T1000 (cell line): ENCODE results near the gene NES.
A peak's percentile ranks its signal among the peaks of the same experiment; 100 is the strongest.

Experiments used
- DNase-seq: peaks from one replicate; lab custom pipeline; 2025; ENCODE audit warnings: mixed read lengths; lab: John Stamatoyannopoulos, UW

Gene NES

GRCh38 chr1:156676820-156677615 is at the start of gene NES:
Gene NES (minus strand): TSS chr1:156677407. CDS start chr1:156677264, 143 bp downstream.
- no peak for DNase-seq

- no peak for DNase-seq
These were observed 49.5 kb upstream of the NES start for GRCh38 chr1:156726549-156727226.

DNA sequence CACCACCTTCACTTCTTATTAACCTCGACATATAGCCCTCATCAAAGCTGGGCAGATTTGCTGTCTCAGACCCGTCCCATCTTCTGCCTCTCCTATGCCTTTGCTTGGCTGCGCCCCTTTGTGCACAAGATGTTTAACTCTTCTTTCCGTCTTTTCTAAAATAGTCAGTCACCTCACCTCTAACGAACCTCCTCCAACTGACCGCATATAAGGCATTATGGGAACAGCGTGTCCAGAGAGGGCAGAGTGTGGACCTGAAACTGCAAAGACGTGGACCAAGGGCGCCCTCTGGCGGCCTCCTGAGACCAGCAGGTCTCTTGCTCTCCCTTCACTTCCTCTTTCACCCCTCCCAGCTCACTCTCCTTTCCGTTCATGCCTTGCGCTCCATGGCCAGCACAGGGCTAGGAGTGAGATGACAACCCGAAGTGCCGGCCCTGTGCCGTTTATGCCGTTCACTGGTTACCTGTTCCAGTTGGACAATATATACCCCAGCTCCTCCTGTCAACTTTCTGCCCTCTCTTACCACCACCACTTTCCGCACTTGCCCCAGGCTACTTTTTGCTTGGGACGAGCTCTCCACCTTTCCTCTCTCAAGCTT is 48.6 kb upstream of the NES start:
- peak; percentile 65 for DNase-seq

DNA sequence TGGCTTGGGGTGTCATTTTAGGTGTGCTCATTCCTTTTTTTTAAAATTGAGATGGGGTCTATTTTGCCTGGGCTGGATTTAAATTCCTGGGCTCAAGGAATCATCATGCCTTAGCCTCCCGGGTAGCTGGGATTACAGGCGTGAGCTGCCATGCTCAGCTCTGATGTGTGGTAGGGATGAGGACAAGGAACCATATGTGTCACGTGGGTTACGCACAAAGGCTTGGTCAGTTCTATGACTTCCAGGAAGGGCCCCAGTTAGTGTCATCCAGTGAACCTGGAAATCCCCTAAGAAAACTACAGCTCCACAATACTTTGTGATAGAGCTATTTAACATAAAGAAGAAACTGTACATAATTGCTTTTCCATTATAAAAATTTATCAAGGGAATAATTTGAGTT is 44.3 kb upstream of the NES start:
- no peak for DNase-seq

GRCh38 chr1:156721131-156721530 is 43.9 kb upstream of the NES start:
- DNase-seq, result no peak

GRCh38 chr1:156717351-156717750 is 40.1 kb upstream of the NES start:
- no peak for DNase-seq

DNA sequence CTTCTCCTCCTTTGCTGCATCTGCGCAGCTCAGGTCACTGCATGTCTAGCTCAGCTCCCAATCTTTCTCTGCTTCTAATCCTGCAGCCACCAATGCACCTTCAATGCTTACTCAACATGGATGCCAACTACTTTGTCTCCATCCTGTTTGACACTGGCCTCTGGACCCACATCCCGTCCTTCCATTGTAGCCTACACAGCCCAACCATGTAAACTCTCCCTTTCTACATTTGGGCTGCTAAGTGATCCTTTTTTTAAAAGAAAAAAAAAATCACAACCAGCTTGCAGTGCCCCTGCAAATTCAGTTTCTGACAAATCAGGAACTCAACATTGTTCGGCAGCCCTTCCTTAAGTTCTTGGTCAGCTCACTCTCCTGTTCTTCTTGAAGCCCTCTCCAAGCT is 37.6 kb upstream of the NES start:
- no peak for DNase-seq

DNA sequence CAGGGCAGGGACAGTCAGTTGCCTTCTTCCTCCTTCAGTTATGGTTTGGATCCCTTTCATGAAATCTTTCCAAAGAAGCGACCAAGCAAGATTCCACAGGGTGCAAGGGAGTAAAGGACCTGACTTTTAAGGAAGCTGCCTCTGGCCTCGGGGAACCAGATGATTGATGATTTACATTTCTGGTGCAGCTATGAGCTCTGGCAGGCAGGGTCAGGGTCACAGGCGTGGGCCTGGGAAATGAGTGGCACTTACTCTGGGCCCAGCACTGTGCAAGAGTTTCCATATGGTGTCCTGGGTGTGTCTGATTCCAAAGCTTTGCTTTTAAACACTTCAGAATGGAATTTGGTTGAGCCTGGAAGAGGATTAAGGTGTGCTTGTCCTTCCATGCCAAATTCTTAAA is 35.4 kb upstream of the NES start:
- DNase-seq, result no peak

DNA sequence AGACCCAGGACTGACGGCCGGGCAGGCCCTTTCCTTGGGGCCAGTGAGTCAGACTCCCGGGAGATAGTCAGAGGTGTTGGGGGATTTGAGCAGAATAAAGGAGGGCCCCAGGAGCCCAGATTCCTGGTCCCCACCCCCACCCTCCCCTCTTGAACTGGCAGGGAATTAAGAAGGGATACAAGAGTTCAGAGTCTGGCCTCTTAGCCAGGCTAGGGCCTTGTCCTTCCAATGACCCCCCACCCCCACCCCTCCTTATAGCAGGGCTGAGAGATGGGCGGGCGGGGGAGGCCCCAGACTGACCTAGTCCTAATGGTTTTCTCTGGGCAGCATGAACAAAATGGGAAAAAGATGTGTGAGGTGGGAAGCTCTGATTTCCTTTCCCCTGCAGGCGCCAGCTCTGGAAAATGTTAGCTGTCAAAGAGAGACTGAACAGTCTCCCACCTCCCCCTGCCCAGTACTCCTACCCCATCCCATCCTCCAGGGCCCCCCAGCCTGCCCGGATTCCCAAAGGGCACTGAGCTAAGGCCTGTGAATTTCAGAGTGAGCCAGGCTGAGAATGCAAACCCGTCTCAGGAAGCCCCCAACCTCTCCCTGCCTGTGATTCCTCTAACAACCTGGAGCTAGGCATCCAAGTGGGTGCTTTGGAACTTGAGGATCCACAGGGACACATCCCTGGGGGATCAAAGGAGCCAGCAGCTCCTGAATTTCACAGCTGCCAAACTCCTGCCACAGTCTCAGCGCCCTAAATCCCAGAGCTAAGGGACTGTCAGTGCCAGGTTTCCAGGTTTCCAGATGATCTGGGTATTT is 34.0 kb upstream of the NES start:
- DNase-seq, result no peak

DNA sequence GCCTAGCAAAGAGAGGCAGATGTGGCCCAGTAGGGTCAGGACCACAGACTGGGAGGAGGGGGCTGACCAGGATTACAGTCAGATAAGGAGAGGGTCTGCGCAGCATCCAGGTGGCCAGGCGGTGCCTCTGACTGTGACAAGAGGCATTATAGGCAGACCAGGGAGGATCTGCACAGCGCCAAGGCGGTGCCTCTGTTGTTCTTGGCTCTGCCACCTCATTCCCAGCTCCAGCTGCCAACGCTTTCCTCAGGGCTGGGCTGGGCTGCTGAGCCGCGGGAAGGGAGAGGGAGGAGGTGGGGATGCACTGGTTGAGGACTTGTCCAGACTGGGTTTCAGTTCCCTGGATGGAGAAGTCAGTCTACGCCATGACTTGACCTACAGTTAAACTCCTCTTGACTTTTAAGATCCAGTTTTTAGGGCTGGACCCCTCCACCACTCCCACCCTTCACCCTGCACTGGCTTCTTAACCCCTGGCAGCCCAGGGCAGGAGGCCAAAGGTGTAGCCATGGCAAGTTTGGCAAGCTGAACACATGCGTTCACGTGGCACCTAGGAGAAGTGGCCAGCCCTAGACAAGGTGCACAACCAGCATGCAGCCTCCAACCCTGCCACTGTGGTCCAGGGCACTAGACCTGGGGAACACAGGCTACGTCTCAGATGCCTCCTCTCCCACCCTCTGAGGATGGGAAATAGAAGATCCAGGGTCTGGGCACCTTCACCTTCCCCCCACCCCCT is 32.7 kb upstream of the NES start:
- peak; percentile 26 for DNase-seq

GRCh38 chr1:156709031-156709430 is 31.8 kb upstream of the NES start:
- DNase-seq, result no peak

- no peak for DNase-seq
These were observed 31.0 kb upstream of the NES start for GRCh38 chr1:156708218-156708661.

DNA sequence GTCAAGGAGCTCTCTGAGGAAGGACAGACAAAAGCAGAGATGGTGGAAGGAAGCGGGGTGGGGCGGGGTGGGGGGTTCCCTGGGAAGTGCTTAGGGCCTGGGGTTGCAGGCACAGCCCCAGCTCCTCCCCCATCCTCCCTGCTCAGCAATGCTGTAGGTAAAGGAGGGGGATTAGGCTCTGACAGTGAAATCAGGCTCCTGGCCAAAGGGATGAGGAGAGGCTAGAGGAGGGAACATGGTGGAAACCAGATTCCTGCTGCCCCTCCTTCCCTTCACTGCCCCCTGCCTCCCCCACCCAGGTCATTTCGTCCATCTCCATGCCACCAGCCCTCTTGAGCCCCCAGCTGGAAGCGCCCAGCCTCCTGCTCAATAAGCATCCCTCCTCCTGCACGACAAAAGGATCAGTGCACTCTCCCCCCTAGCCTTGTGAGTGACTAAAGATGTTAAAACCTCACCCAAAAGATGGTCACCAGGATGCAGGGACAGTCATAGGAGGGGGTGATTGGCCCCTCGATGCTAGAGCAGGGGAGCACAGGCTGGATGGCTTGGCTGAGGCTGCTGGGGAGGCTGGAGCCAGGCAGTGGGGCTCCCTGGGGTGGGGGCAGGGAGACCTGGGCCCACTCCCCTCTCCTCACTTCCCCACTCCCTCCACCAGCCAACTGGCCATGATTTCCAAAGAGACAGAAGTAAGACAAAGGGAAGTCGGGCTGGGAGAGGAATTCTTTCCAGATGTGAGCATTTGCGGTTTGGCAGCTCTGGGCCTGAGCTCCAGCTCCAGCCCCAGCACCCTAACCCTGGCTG is 30.4 kb upstream of the NES start:
- DNase-seq, result no peak

GRCh38 chr1:156706657-156707416 is 29.6 kb upstream of the NES start:
- no peak for DNase-seq

DNA sequence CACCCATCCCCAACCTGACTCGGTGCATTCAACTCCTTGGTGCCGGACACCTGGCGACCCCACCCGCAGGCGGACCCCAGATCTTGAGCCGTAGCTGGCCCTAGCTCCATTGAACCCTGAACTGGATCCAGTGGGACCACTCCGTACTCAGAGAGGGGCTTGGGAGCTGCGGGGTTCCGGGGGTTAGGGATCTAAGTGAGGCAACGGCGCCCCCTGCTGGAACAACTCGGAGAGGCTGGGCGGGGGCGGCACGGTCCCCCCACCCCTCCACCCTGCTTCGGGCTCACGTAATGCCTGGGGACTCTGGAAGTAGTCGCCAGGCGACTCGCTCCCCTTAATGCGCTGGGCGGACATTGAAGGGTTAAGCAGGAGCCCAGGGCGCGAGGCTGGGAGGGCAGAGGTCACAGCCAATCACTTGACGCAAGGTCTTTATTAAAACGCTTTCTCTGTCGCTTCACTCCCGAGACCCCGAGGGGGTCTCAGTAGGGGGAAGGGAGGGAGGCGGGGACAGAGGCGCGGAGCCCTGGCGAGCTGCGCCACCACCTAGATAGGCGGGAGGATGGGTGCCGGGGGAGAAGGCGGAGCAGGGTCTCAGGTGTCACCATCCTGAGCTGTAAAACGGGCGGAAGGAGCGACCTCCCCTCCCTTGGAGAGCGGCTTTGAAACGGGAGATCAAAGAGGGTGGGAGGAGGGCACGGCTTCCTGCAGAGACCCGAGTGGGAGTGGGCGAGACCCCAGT is 28.9 kb upstream of the NES start:
- DNase-seq, result no peak

GRCh38 chr1:156705321-156705917 is 28.2 kb upstream of the NES start, which contains the start of gene CRABP2:
Gene CRABP2 (minus strand): TSS chr1:156705583. CDS start chr1:156705446, 137 bp downstream.
- DNase-seq, result no peak

DNA sequence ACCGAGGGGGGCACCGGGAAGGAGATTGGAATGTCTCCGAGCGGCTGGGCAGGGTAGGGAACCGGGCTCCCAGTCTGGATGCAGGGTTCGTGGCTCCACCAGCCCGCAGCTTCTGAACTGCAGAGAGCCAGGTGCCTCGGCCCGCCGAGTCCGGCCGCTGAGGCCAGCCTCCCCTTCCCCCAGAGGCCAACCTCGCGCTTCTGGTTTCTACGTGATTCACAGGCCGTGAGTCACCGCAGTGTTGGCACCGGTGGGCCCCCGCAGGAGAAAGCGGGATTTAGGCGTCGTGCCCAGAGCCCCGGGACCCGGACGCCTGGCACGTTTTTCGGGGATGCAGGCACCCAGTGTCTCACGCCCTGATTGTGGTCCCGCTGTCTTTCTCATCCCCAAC is 27.7 kb upstream of the NES start:
- peak; percentile 40 for DNase-seq

DNA sequence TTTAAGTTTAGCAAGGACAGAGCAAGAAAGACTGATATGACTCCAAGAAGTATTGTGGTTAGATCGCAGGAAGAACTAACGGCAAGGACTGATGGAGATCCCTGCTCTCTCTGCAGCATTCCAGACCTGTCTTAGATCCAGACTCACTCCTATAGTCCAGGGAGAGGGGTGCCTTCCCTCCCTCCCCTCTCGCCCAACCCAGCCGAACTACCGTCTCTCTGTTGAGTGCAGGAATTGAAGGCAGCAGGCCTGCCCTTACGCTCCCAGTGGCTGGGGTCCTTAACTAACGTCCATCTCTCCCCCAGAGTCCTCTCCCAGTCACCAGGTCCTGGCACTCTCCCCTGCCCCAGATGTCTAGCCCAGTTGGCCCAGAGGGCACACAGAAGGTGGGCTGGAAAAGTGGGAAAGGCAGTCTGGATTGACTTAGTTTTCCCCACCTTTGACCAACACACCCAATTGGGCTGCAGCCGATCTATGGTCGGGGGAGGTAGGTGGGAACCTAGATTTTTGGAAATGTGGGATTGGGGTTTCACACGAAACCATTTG is 27.0 kb upstream of the NES start:
- DNase-seq, result no peak
